HG03139 (cell line): ENCODE measurements around the gene CES3.

ENCODE experiments used
- ATAC-seq: cut with Tn5 transposase; IDR thresholded peaks from one replicate; pipeline ENCODE4 v1.9.1; 2021; ENCODE audit not compliant: unreplicated experiment

CES3 gene

GRCh38 chr16:67000384-67001351, 39.6 kb downstream of the CES3 start:
- ATAC-seq = no peak

DNA sequence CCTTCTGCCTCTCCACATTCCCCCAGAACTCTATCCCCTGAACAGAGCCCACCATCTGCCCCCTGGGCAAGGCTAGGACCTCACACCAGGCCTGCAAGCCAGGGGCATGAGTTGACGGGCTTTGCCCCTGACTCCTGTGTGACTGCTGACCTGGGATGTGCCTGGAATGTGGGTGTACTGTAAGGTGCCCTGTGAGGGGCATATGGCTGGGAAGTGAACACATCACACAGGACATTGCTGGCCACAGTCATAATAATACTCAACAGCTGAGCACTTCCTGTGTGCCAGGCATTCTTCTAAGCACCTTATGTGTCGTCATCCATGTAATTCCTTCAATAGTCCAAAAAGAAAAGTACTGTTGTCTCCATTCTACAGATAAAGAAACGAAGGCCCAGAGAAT, 40.7 kb downstream of the CES3 start:
- ATAC-seq = no peak

DNA sequence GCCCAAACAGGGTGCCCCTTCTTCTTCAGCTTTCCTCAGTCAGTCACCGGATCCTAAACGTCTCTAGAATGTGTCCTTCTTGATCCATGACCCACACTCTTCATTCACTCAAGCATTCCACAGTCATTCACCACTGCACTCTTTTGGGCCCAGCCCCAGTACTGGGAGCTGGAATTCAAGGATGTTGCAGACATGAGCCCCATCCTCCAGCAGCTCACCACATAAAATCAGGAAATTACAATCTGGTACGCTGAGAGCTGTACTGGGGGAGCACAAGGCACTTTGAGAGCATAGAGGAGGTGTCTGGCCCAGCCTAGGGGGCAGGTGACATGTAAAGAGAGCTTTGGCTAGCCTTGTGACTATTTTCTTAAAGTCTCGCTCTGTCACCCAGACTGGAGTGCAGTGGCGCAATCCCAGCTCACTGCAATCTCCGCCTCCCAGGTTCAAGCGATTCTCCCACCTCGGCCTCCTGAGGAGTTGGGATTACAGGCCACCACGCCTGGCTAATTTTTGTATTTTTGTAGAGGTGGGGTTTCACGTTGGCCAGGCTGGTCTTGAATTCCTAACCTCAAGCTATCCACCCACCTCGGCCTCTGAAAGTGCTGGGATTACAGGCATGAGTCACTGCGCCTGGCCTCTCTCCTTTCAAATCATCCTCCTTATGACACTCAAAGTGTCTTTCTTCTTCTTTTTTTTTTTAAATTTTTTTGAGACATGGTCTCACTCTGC, 46.0 kb downstream of the CES3 start:
- no peak for ATAC-seq

GRCh38 chr16:67009158-67009557, 48.1 kb downstream of the CES3 start:
- ATAC-seq = no peak

GRCh38 chr16:67011274-67011673, 50.2 kb downstream of the CES3 start:
- no peak for ATAC-seq

- ATAC-seq = no peak
These were observed 52.3 kb downstream of the CES3 start for GRCh38 chr16:67013233-67013822.

DNA sequence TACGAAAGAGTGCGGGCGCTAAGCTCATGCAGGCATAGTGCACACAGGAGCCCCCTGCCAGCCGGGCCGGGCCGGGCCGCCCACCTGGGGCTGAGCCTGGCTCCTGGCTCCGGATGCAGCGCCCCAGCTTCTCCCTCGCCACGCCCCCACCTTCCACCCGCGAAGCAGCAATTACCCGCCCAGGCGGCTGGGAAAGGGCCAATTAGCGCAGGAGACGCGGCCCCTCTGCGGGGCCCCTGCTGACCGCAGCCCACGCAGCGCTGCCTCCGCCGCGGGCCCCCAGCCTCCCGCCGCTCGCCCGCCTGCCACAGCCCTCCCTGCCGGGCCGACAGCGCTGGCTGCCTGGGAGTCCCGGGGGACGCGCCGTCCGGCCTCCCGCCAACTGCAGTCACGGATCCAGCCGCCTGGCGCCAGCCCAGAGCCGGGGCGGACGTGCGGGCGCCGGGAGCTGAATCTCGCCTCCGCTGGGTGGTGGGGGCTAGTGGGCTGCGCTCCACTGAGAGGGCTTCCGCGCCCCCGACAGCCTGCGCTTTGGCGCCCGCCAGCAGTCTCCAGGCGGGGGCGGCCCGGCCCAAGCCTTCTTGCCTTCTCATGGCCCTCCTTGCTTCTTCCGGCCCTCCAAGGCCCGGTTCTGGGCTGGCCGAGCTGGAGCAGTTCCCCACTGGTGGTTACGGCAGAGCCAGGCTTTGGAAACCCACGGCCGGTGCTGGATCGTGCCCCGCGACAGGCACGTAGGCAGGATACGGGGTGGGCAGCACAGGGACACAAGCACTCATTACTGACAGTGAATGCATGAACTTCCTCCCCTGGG, 53.0 kb downstream of the CES3 start:
- no peak for ATAC-seq

- ATAC-seq = no peak
These were observed 53.7 kb downstream of the CES3 start for GRCh38 chr16:67014634-67015312.

GRCh38 chr16:67015313-67015731, 54.3 kb downstream of the CES3 start:
- no peak for ATAC-seq

DNA sequence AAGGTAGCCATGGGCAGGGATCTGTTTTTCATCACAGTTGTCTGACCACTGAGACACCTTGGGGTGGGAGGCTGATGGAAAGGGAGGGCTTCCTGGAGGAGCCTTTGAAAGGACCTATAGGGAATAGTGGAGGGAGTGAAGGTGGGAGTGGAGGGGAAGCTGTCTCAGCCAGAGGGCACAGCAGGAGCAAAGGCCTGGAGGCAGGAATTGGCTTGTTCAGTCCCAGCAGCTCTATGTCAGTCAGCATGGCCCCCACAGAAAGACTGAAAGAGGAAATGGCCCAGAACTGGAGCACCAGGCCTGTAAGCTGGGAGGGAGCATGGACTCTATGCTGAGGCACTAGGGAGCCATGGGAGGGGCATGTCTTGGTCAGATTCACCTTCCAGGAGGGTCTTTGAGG, 55.1 kb downstream of the CES3 start:
- ATAC-seq = no peak

DNA sequence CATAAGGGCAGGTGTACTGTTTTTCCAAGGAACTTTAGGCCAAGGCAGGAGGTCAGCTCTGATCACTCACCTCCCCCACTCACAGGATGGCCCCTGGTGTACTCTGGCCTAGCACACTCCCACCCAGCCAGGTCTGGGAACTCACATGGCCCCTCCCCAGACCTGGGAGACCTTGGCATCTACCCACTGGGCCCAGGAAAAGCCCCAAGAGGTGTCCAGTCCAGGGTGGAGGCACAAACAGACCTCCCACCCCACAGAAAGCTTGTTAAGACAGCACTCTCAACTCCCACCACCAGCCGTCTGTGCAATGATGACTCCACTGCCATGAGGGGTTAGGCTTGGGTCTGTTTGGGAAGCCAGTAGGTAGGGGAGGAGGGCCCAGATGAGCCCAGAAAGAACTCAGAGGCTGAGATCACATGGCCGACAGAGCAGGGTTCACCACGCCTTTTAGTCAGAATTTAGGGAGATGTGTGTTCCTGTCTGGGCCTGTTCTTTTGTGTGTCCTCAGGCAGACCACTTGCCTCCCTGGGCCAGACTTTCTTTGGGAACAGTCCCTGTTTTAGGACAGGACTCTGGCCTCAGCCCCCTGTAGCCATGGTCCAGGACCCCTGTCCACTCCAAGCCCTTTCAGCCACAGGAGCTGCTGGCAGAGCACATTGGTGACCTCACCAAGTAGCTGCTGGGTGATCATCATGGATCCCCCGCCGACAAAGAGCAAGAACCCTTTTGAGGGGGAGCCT, 55.8 kb downstream of the CES3 start:
- no peak for ATAC-seq

DNA sequence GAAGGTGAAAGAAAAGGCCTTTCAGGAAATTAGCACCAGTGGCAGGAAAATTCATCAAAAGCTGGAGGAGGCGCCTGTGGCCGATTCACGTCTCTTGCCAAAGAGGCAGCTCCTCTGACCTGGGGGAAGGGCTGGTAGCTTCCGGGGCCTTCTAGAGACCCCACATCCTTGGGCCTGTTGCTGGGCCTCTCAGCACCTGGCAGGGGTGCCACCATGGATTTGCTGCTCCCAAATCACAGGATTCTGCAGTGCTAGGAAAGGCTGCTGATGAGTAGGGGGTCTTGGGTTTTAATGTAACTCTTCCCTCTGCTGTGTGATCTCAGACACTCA, 56.3 kb downstream of the CES3 start:
- no peak for ATAC-seq

DNA sequence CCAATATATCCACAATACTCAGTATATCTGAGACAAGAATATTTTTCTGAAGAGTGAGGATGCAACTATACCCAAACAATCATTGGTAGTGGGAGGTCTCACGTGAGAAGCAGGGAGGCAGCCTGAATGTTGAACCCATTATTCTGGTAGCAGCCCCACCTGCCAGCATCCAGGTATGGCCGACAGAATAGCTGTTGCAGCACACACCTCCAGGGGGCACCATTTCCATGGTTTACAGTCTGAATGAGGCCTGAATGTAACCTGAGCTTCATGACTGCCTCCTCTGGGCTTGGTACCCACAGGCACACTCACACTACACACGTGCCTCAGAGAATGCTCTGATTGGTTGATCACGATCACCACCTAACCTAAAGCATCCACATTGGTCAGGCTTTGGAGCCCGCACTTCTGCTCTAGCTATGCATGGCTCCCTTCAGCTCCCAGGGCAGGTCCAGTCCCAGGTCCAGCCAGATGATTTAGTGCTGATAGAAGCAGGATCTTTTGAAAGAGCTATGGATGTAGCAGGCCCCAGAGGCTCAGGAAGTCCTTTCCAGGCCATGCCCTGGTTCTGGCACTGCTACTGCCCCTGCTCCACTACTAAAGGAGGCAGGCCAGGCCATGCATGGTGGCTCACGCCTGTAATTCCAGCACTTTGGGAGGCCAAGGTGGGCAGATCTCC, 56.9 kb downstream of the CES3 start:
- ATAC-seq = peak; percentile 79

GRCh38 chr16:67019171-67019570, 58.1 kb downstream of the CES3 start:
- no peak for ATAC-seq

DNA sequence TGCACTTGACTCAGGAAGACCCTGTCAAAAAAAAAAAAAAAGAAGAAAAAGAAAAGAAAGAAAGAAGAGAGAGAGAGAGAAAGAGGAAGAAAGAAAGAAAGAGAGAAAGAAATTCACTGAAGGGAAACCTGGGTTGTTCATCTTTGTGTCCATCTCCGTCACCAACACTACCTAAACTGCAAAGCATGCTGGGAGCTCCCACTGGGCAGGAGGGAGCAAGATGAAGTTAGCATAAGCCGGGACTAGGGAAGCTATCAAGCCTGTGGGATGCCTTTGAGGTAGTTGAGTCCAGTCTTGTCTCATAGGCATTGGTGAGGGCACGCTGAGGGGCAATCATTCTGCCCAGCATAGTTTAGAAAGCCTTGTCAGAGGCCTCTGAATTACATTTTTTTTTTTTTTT, 60.3 kb downstream of the CES3 start:
- ATAC-seq = no peak

DNA sequence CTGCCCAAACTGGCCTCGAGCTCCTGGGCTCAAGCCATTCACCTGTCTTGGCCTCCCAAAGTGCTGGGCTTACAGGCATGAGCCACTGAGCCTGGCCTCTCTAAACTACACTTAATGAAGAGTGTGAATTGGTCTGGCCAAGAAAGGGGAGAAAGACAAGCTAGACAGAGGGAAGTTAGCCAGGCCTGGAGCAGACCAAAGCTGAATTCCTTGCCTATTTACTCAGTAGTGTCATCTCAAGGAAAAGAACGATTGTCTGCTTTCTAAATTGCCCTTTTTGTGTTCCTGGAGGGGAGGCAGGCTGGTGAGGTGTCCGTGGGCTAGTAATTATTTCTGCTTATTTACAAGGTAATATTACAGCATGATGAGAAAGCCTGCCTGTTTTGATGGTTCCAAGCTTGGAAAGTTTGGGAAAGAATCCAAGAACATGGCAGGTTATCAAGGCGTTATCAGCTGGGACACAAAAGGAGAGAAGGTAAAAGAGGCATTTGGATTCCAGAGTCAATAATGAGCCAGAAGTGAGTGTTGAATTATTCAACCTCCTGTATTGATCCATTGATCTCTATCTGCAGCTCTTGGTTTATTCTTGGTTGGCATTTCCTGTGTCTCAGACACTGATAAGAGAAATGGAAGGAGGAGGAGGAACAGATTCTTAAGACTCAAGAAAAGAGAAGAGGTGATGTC, 61.6 kb downstream of the CES3 start:
- ATAC-seq = no peak

DNA sequence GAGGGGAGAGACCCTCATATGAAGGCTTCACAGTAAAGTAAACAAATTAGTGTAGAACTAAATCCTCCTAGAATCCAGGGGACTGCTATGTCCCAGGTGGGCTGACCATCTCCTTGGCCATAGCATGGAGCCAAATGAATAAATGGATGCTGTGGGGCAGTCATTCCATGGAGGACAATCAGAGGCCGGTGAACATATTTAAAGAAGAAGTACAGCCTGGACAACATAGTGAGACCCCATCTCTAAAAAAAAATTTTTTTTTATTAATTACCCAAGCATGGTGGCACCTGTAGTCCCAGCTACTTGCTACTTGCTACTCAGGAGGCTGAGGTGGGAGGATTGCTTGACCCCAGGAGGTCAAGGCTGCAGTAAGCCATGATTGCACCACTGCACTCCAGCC, 62.6 kb downstream of the CES3 start:
- no peak for ATAC-seq
